GM18517 (cell line): ENCODE measurements around the gene POMGNT1.

Source experiments
- ATAC-seq: cut with Tn5 transposase; IDR thresholded peaks from one replicate; pipeline ENCODE4 v1.9.1; 2021; ENCODE audit warnings: mild to moderate bottlenecking, moderate library complexity; ENCODE audit not compliant: unreplicated experiment

Gene POMGNT1

DNA sequence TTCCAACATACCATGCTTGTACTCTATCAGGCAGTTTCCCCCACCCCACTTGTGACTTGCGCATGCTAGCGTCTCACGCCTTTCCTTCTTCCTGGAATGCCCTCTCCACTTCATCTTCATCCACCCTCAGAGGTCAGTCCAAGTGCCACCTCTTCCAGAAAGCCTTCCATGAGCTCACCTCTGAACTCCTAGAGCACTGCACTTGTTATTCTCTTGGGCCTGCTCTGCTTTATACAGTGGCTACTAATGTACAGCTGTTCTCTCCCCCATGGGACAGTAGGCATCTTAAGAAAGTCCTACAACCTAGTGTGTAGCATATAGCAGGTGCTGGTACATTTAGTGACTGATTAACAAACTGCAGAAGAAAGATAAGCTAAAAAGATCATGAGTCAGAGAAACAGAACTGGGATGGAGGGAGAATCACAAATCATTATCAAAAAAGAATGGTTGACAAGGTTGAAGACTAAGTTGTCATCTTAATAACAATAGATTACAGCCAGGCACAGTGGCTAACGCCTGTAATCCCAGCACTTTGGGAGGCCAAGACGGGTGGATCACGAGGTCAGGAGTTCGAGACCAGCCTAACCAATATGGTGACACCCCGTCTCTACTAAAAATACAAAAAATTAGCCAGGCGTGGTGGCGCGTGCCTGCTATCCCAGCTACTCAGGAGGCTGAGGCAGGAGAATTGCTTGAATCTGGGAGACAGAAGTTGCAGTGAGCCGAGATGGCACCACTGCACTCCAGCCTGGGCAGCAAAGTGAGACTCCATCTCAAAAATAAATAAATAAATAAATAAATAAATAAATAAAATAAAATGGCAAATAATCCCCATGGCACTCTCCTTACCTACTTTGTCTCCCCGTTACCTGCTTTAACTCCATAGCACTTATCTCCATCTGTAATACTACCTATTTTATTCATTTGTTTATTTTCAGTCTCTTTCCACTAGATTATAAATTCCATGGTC lies 39.6 kb downstream of the POMGNT1 start:
- peak; percentile 75 for ATAC-seq

GRCh38 chr1:46157916-46158311 lies 40.3 kb downstream of the POMGNT1 start:
- no peak for ATAC-seq

DNA sequence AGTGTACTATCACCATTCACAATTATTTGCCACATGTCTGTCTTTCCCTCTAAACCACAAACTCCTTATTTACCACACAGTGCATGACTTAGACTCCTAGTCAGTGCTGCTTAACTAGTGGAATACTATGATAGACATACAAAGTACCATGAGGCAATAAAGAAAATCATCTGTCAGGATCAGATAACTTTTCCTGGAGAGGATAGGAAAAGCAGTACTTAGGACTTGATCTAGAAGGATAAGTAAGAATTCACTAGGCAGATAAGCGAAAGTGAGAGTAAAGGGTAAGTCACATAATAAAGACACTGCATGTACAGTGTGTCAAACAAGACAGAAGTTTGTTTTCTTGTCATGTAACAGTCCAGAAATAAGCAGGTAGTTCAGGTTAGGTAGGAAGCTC lies 44.5 kb downstream of the POMGNT1 start:
- ATAC-seq, result no peak

DNA sequence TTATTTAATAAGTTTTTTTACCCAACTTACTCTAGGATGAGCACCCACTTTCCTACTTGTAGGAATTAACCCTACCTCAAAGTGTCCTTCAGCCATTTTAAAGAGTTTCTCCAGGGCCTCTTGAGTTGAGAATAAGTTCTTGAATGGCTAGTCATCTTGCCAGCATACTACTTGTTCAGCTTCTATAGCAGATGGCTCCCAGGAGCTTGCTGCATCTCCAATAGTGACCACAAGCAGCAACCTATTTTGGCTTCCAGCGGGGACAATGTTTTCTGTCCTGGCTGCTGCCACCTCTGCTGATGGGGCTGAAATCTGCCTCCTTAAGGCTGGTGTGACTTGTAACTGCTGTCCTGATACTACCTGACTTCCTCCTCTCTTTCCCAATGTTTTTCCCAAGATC lies 45.0 kb downstream of the POMGNT1 start:
- no peak for ATAC-seq

GRCh38 chr1:46152016-46152415 lies 46.2 kb downstream of the POMGNT1 start:
- no peak for ATAC-seq

DNA sequence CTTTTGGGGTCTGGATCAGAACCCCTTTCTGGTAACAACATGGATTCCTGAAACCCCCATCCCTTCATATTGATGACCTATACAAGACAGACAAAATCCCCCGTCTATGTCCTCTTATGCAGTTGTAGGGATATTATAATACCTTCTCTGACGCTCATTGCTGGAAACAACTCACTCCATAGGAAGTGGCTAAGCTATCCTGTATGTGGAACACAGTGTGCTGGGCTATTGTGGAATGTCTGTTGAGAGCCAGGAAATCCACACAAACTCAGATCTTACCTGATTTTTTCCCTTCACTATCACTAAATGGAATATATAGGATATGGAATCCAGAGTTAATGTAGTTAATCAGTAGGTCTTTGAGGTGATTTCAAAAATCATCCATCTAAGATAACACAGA lies 48.1 kb downstream of the POMGNT1 start:
- no peak for ATAC-seq

- ATAC-seq, result no peak
These were observed 49.9 kb downstream of the POMGNT1 start for GRCh38 chr1:46148318-46148717.
